SK-N-DZ (cell line): ENCODE data around the gene LDLRAD4.

Experiments
- DNase-seq: peaks from one replicate; pipeline ENCODE4 v3.0.0-alpha.2; 2015; ENCODE audit warnings: low spot score

Gene LDLRAD4

DNA sequence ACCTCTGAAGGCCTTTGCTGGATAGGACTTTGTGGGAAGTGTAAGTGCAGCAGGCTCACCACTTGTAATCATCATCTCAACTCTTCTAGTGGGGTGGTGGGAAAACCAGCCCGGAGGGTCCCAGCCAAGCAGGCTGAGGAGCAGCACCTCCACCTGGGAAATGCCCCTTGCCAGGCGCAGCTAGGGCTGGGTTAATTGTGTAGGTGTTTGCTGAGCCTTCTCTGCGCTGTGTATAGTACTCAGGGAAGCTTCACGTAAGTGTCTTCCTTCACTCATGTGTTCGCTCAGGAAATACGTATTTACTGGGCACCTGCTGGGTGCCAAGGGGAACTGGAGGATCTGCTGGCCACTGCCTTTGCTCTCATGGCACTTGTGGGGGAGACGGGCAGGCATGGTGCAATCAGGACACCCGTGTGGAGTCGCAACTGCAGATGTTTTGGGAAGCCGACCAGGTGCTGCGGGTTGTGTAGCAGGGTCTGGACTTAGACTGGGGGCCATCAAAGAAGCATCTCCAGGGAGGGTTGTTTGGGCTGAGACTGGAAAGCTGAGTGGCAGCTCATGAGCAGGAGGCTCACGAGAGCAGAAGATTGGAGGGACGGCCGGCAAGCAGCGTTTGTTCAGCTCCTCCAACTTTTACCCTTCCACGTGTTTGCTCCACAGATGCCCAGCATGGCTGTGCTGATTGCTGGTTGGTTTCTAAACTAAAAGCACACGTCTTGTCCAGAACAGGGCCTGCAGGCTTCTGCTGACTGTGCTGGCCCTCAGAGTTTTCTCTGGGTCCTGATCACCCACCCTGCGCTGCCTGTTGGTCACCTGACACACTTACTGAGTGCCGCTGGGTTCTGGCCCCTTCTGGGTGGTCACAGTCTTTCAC, 164.6 kb downstream of the LDLRAD4 start:
- DNase-seq: no peak

DNA sequence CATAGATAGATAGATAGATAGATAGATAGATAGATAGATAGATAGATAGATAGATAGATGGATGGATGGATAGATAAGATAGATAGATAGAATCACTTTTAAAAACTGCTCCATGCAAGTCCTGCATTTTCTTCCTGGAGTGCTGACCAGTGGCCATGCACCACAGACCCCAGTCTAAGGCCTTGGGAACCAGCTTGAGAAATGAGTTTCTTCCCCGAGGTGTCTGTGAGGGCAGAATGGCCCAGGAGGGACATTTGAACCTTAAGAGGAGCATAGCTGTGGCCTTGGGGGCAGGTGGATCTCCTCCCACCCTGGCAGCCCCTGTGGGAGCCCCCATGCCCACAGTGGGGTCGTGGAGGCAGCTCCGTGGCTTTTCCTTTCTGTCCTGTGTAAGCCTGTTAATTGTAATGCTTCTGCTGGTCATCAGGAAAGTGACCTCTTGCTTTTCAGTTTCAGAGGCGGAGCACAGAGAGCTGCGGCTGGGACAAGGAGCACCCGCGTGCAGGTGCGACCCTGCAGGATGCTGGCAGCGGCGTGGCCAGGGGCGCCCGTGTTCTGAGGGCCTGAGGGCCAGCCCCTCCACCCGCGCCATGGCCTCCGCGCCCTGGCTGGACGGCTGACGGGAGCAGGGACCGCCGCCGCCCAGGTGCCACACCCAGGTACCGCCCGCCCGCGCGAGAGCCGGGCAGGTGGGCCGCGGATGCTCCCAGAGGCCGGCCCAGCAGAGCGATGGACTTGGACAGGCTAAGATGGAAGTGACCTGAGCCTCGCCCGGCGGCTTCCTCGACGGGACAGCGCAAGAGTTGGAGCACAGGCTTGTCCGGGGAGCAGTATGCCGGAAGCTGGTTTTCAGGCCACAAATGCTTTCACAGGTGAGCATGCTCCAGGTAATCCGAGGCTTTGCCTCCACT, 168.6 kb downstream of the LDLRAD4 start:
- DNase-seq: no peak

DNA sequence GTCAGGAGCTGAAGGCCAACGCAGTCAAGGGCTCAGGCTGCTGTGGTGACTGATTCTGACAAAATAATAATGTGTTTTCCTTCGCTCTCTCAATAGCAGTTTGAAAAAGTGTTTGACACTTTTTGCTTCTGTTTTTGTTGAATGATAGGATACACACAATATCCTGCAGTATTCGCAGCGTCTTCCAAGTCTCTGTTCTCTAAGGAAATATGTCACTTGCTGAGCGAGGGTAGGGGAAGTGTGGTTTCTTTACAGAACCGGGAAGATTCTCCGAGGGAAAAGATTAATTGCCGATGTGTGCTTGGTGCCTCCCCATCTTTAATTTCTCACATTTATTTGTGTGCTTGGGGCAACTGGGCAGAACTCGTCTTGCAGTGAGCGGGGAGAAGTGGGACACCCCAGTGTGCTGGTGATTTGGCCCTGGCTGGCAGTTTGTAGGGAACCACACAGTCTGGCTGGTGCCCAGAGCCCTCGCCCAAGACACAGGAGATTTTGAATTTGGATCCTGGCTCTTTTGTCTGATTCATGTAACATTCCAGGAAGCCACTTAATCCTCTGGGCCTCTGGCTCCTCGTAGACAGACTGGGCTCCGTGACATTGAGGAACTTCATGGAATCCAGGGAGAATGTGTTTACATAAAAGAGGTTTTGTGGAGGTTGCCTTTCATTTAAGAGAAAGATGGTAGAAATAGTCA, 169.4 kb downstream of the LDLRAD4 start:
- DNase-seq: no peak

DNA sequence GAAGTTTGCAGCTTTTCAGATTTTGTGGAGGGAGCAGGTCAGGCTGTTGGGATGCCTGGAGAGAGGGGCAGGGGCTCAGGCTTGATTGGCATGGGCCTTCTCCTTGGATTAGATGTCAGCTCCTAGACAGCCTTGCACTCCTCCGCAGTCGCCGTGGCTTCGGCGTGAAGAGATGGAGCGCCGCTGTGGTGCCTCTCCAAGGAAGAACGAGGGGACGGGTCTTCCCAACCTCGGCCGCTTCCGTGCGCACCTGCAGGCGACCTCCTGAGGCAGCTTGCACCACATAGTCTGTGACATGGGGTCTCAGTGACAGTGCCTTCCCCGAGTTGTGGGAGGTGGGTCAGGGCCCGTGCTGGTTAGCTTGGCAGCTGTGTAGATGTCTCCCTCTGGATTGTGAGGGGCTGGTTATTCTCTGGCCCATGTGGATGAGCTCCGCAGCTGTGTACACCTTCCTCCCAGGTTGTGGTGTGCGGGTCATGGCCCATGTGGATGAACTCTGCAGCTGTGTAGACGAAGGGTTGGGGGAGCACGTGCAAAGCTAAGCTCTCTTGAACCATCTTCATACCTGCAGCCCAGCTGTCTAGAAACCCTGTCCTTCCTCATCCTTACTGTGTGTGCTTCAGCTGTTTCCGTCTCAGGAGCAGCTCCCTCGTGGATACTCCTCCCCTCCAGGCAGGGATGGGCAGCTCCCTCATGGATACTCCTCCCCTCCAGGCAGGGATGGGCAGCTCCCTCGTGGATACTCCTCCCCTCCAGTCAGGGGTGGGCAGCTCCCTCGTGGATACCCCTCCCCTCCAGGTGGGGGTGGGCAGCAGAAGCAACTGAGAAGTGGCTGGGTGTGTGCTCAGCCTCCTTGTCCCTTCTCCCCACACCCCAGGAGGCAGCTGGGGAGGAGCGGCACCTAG, 170.3 kb downstream of the LDLRAD4 start:
- DNase-seq: no peak

GRCh38 chr18:13389491-13390131, 171.1 kb downstream of the LDLRAD4 start:
- DNase-seq: no peak

DNA sequence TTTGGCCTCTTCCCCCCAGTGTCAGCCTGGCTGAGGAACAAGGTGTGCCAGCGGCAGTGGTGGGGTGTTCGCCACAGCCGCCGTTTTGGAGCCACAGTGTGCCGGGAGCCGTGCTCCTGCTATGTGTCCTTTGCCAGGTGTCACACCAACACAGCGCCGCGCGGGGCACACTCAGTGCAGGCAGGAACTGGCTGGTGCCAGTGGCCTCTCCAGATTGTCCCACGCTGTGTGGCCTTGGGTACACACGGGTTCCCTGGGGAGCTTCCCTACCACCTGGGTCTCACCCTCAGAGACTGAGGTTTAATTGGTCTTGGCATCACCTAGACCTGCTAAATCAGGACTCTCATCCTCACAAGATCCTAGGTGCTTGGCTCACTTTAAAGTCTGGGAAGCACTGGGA, 171.6 kb downstream of the LDLRAD4 start:
- DNase-seq: no peak

DNA sequence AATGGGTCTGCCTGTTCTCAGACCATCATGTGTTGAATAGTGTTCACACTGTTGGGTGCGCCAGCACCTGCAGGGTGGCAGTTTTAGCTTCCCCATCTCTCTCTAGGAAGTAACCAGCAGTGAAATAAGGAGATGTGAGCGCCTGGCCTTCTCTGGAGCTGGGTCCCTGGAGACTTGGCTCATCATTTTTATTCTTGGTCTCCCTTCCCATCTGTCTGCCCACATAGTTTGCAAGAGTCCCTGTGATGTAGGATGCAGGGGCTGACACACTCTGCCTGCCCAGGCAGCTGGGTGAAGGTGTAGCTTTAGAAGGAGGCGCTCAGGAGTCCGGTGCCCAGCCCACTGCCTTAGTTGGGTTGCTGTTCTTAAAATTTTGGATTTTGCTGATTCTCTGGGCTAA, 172.2 kb downstream of the LDLRAD4 start:
- DNase-seq: no peak

DNA sequence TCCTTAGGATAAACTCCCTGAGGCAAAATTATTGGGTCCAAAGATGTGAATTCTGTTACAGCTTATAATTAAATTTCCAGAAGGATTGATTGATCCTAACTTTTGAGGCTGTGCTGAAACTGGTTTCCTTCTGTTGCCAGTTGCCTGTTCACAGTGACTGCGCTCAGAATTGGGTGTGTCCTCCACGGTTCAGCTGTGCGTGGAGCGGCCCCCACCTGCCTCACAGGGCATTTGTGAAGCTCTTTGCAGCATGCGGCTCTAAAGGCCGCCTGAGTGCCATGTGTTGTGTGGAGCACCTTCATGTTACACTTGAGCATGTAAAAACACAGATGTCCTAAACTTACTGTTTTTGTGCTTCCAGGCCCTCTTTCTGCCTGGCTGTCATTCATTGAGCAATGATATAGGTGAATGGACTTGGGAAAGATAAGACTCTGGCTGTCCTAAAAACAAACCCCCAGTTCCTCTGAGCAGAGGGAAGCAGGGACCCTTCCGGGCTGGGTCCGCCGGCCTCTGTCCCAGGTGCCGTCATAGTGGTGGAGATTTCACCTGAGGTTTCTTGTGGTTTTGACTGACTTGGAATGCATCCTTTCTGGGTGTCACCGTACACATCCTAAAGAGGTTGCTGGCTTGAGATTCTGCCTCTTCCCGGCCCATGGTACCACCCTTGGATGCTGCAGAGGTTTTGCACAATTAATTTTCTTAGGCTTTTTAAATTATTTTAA, 173.6 kb downstream of the LDLRAD4 start:
- DNase-seq: no peak

DNA sequence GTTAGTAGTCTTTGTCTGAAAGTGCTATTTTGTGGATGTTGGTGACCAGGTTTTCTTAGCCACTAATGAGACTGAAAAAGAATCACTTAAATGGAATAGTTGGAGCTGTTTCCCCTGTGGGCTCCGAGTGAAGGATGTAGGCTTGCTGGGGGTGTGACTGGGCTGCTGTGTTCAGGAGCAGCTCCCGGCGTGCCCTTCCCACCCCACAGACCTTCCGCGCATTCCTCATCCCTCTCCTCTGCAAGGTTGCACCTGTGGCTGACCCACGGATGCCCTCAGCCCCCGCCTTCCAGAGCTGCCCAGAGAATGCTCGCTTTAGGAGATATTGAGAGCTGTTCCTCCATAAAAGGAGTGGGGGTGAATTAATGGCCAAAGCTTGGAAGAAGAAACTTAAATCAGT, 174.3 kb downstream of the LDLRAD4 start:
- DNase-seq: no peak

- DNase-seq: no peak
These were observed 174.8 kb downstream of the LDLRAD4 start for GRCh38 chr18:13393338-13393737.

GRCh38 chr18:13394801-13395200, 176.2 kb downstream of the LDLRAD4 start:
- no peak for DNase-seq

- no peak for DNase-seq
These were observed 177.0 kb downstream of the LDLRAD4 start for GRCh38 chr18:13395577-13395976.

GRCh38 chr18:13397504-13398163, 179.1 kb downstream of the LDLRAD4 start:
- DNase-seq: peak; percentile 30

GRCh38 chr18:13398631-13399030, 180.1 kb downstream of the LDLRAD4 start:
- DNase-seq: no peak

DNA sequence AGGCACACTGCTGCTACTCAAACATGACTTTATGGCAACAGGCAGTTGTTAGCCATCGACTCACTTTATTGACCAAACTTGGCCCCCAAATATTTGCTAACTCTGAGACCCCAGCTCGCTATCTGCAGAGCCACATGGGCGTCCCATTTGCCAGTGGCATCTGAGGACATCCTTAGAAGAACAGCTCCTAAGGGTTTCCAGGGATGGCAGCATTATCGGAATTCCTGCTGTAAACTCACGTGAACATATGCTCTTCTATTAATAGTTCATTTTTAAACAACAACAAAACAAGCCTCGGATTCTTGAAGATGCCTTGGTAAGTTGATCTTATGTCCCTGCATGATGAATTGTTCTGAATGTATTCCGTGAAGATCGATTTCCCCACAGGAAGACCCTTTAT, 181.0 kb downstream of the LDLRAD4 start:
- DNase-seq: no peak

GRCh38 chr18:13400636-13401315, 182.2 kb downstream of the LDLRAD4 start:
- DNase-seq: no peak

- DNase-seq: no peak
These were observed 182.8 kb downstream of the LDLRAD4 start for GRCh38 chr18:13401404-13401803.

DNA sequence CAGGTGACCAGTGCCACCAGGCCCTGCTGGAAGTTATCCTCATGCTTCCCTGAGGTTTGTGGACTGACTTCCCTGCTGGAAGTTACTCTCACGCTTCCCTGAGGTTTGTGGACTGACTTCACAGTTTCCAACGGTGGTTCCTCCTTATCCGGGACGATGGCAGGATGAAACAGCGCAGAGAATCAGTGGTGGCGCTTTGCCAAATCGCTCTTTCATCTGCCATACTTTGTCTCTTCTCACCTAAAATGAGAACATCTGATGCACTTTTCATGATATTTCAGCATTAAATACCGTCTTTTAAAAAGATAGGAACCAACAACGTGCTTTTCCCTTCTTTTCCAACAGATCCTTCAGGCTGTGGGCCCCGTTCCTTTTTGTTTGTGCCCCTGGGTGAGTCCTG, 183.3 kb downstream of the LDLRAD4 start:
- no peak for DNase-seq
